A549 (cell line): ENCODE measurements around the gene RASD2.

Experiments used
- ATOH8 ChIP-seq: fragments of 250-450 bp; sonication (Bioruptor Pico); IDR thresholded peaks from 2 replicates; pipeline ENCODE4 v1.5.0; 2020; ENCODE audit warnings: low read depth, mild to moderate bottlenecking, moderate library complexity
- CEBPB ChIP-seq, 2 experiments: fragments of >200 bp in 1 of 2; sonication (Bioruptor Twin) in 1 of 2; formaldehyde crosslinking in 1 of 2; IDR thresholded peaks; 2 replicates each; pipeline ENCODE4 v1.6.1; 2012 to 2016
- CTCF ChIP-seq: fragments of >200 bp; sonication (Bioruptor Twin); formaldehyde crosslinking; IDR thresholded peaks from 3 replicates; pipeline ENCODE4 v1.5.1; 2016
- EP300 ChIP-seq, 2 experiments: fragments of >200 bp; sonication (Bioruptor Twin); formaldehyde crosslinking; IDR thresholded peaks; 2 replicates in 1 of 2; 3 replicates in 1 of 2; pipeline ENCODE4 v1.6.1; 2016 to 2017
- MAX ChIP-seq: IDR thresholded peaks from 2 replicates; pipeline ENCODE4 v1.6.1; 2012
- REST ChIP-seq: fragments of 200-600 bp; sonication (generic); IDR thresholded peaks from 2 replicates; pipeline ENCODE4 v1.6.1; 2016; ENCODE audit warnings: antibody characterized with exemption, mild to moderate bottlenecking, moderate library complexity

GRCh38 chr22:35577799-35578659, 37.4 kb downstream of the RASD2 start:
- TF ChIP-seq REST = no peak
- no peak for TF ChIP-seq ATOH8 (CRISPR knock-in tag)
- no peak for TF ChIP-seq CTCF
- no peak for TF ChIP-seq MAX
- no peak for TF ChIP-seq CEBPB (IDR thresholded peaks at IDR 0.05)
- no peak for TF ChIP-seq EP300 (IDR thresholded peaks at IDR 0.05)
